HFFc6 (cell line): ENCODE data around the gene BRD4. TPM values are rescaled to one million over a fixed set of nuclear protein-coding genes. Genes with fewer than 3 reads are reported as not detected.

ENCODE experiments used
- DNase-seq: peaks from one replicate; pipeline ENCODE4 v3.0.0-alpha.2; 2018
- H3K27ac Mint-ChIP-seq: 2 replicates; pipeline ENCODE4 v1.8.0; 2020; ENCODE audit warnings: mild to moderate bottlenecking, mixed read lengths
- H3K27me3 Mint-ChIP-seq: 2 replicates; pipeline ENCODE4 v1.8.0; 2021; ENCODE audit warnings: mild to moderate bottlenecking, moderate library complexity, mixed read lengths; ENCODE audit not compliant: insufficient read depth
- H3K36me3 Mint-ChIP-seq: 2 replicates; pipeline ENCODE4 v1.8.0; 2021; ENCODE audit warnings: low read depth, mixed read lengths
- H3K4me1 Mint-ChIP-seq: 2 replicates; pipeline ENCODE4 v1.8.0; 2020; ENCODE audit warnings: low read depth, mixed read lengths
- H3K4me3 Mint-ChIP-seq: 2 replicates; pipeline ENCODE4 v1.8.0; 2020; ENCODE audit warnings: mild to moderate bottlenecking, moderate library complexity, mixed read lengths
- H3K9me3 Mint-ChIP-seq: 2 replicates; pipeline ENCODE4 v1.8.0; 2020; ENCODE audit warnings: mild to moderate bottlenecking, mixed read lengths
- CTCF ChIP-seq: fragments of 200-600 bp; sonication (generic); IDR thresholded peaks from 2 replicates; pipeline ENCODE4 v1.5.0; 2021; ENCODE audit warnings: antibody characterized with exemption, mild to moderate bottlenecking
- total RNA-seq, 6 experiments: library from RNA; stranded (reverse); fragmentation: NEBNext Ultra II Directional; extraction: Animal tissue kit (Norgen Biotek cat#: 25700); gene quantifications; 2 replicates in 1 of 6; 3 replicates in 5 of 6; pipeline ENCODE4 v1.2.3, GENCODE V29; 2021

The BRD4 gene
- total RNA-seq, 6 experiments from 2014 or later = 74.9 to 85.2 (median 81.5) TPM

GRCh38 chr19:15378534-15379082 lies 46.3 kb upstream of the BRD4 start:
- DNase-seq = peak; percentile 29
- Mint-ChIP-seq H3K4me1 (peaks cover 37% of the 10 kb centered on the region), H3K9me3 (no peaks in the 10 kb centered on the region), H3K27me3 (peaks cover 16% of the 10 kb centered on the region), H3K4me3 (peak overlapping the region; percentile 93), H3K27ac (peak overlapping the region; percentile 92), H3K36me3 (peaks cover 11% of the 10 kb centered on the region; the same call in 1 of the 2 replicates)
- TF ChIP-seq CTCF = no peak

- no peak for TF ChIP-seq CTCF
- Mint-ChIP-seq H3K27ac (no peak overlapping the region), H3K36me3 (peaks cover 14% of the 10 kb centered on the region), H3K4me3 (no peak overlapping the region), H3K4me1 (peaks cover 19% of the 10 kb centered on the region), H3K9me3 (no peaks in the 10 kb centered on the region), H3K27me3 (peaks cover 14% of the 10 kb centered on the region)
- no peak for DNase-seq
These were observed 42.6 kb upstream of the BRD4 start for GRCh38 chr19:15374796-15375440.

GRCh38 chr19:15374105-15374651 lies 41.8 kb upstream of the BRD4 start:
- Mint-ChIP-seq H3K4me1 (peaks cover 19% of the 10 kb centered on the region), H3K36me3 (peaks cover 14% of the 10 kb centered on the region), H3K27ac (no peak overlapping the region), H3K9me3 (no peaks in the 10 kb centered on the region), H3K4me3 (no peak overlapping the region), H3K27me3 (peaks cover 11% of the 10 kb centered on the region)
- no peak for TF ChIP-seq CTCF
- no peak for DNase-seq

GRCh38 chr19:15373644-15374043 lies 41.3 kb upstream of the BRD4 start:
- Mint-ChIP-seq H3K27ac (no peak overlapping the region; the same call in 1 of the 2 replicates), H3K4me1 (peaks cover 19% of the 10 kb centered on the region)
- no peak for DNase-seq

GRCh38 chr19:15372891-15373301 lies 40.6 kb upstream of the BRD4 start:
- Mint-ChIP-seq H3K4me3 (no peak overlapping the region), H3K27ac (no peak overlapping the region), H3K4me1 (peaks cover 14% of the 10 kb centered on the region), H3K9me3 (no peaks in the 10 kb centered on the region), H3K27me3 (peaks cover 7% of the 10 kb centered on the region), H3K36me3 (peaks cover 14% of the 10 kb centered on the region)
- TF ChIP-seq CTCF = no peak
- no peak for DNase-seq

More at GRCh38 chr19:15373644-15374043, 41.3 kb upstream of the BRD4 start:
- Mint-ChIP-seq H3K9me3 (no peaks in the 10 kb centered on the region), H3K36me3 (peaks cover 14% of the 10 kb centered on the region), H3K27me3 (peaks cover 11% of the 10 kb centered on the region), H3K4me3 (no peak overlapping the region)
- TF ChIP-seq CTCF = no peak
